OCI-LY3 (cell line): ENCODE measurements around the gene FYTTD1.

ENCODE experiments used
- CTCF ChIP-seq: fragments of 200-600, 300-600 bp; sonication (generic); IDR thresholded peaks from 2 replicates; pipeline ENCODE4 v1.5.1; 2014; ENCODE audit warnings: antibody characterized with exemption, low read length, low read depth
- EZH2phosphoT487 ChIP-seq: fragments of 200-600 bp; shearing (Covaris generic); IDR thresholded peaks from 2 replicates; pipeline ENCODE4 v1.6.1; 2018; ENCODE audit warnings: antibody characterized with exemption, mixed run types, low read depth

- no peak for TF ChIP-seq EZH2phosphoT487
- no peak for TF ChIP-seq CTCF
Measured at GRCh38 chr3:197728487-197728886, 21.2 kb upstream of the FYTTD1 start.
